Ovary (tissue), 9 donors: ENCODE results near the gene CDK8. TPM values are rescaled to one million over a fixed set of nuclear protein-coding genes. Genes with fewer than 3 reads are reported as not detected.

Experiments used
- DNase-seq, 5 donors: peaks; one replicate each; pipeline ENCODE4 v3.0.0-alpha.2; 2019 to 2020
- H3K27ac ChIP-seq, 2 donors: fragments of 200-600 bp; one replicate each; pipeline versions ENCODE4 v1.5.1 to v1.8.0; 2019 to 2022
- H3K27me3 ChIP-seq: fragments of 200-600 bp; one replicate; pipeline ENCODE4 v1.8.0; 2022
- H3K36me3 ChIP-seq: fragments of 200-600 bp; sonication (generic); one replicate; pipeline ENCODE4 v1.5.1; 2019
- H3K4me1 ChIP-seq: one replicate; pipeline ENCODE4 v1.8.1; 2013; ENCODE audit warnings: mild to moderate bottlenecking, moderate library complexity; ENCODE audit not compliant: insufficient read depth
- H3K4me3 ChIP-seq: fragments of 200-600 bp; sonication (generic); one replicate; pipeline ENCODE4 v1.5.1; 2017
- H3K9me3 ChIP-seq, 2 donors: fragments of 200-600 bp in 1 of 2; sonication (generic) in 1 of 2; one replicate each; pipeline versions ENCODE4 v1.5.1 to v1.8.1; 2013 to 2019; ENCODE audit warnings: mild to moderate bottlenecking in 1 of 2, moderate library complexity in 1 of 2
- EP300 ChIP-seq: sonication (generic); formaldehyde crosslinking; IDR thresholded peaks from one replicate; pipeline ENCODE4 v1.6.1; 2017; ENCODE audit warnings: antibody characterized with exemption
- POLR2A ChIP-seq: fragments of 450-650 bp; IDR thresholded peaks from one replicate; pipeline ENCODE4 v1.6.1; 2017; ENCODE audit warnings: antibody characterized with exemption, mild to moderate bottlenecking, moderate library complexity
- WGBS, 3 donors: extraction: QIAGEN DNeasy Blood & Tissue Kit in 1 of 3; methylation state at CpG; one replicate each; pipeline versions ENCODE4 v1.1.5 to v1.1.7; 2013 to 2017; 5-methylcytosine and 5-hydroxymethylcytosine counted together
- intact Hi-C, 4 donors: fragments of 100-400 bp; cut with DNase I; formaldehyde crosslinking; loops; one replicate each; pipeline versions ENCODE4 v1.11.0 to v1.15.1; 2022 to 2023
- polyA plus RNA-seq, 2 donors: library from polyadenylated mRNA; stranded (reverse); fragments of 200-250 nt in 1 of 2; fragments of 350-450 nt in 1 of 2; fragmentation: Illumina TruSeq in 1 of 2; extraction: RNeasy Lipid Tissue Mini Kit (QIAGEN cat#74804) in 1 of 2; gene quantifications; one replicate each; pipeline ENCODE4 v1.2.3, GENCODE V29; 2013 to 2014
- total RNA-seq, 7 donors: library from RNA; depleted of rRNA in 2 of 7; stranded (reverse); fragments of >200 nt in 2 of 7; fragmentation: NEBNext Ultra II Directional in 3 of 7; extraction: Animal tissue kit (Norgen Biotek cat#: 25700) in 3 of 7; gene quantifications; one replicate each; pipeline versions ENCODE4 v1.1.0 to v1.2.4, GENCODE V29; 2016 to 2023
- TF ChIP-seq, protein P1 (sequence below), 3 donors: fragments of 450-650 bp in 2 of 3; fragments of 200-600 bp in 1 of 3; IDR thresholded peaks; one replicate each; pipeline versions ENCODE4 v1.5.1 to v1.8.0; 2016 to 2022; ENCODE audit warnings: antibody characterized with exemption in 3 of 3, mild to moderate bottlenecking in 1 of 3
- donor health status: DM: no; HTN: no; CAD: no; lungs with moderate emphysema.
- donor health status: DM: no; HTN: no; CAD: no.
- donor health status: Bipolar disorder and iron deficiency.
- donor health status: DM: yes; HTN: yes; CAD: no.
- donor health status: DM: no; HTN: no; CAD: no.
- donor health status: DM: yes; HTN: yes; CAD: no.

The CDK8 gene
- total and polyA plus RNA-seq, 9 donors, result 5.2 to 11.6 (median 8.3) TPM

DNA sequence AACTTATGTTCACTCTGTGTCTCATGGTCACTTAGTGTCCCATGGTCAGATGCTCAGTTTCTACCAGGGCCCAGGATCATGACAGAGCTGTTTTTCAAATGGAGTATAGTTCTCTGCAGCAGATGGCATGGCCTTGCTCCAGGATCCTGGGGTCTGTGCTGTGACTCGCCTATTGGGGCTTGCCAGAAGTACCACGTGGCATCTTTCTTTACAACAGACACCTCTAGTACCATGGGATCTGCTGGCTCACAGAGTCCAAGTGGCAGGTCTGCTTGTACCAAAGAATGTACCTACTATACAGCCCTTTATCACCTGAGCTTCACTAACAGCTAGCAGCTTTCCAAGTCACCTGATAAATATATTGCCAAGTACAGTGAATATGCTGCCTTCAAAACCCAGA, 25.8 kb upstream of the CDK8 start:
- Histone ChIP-seq H3K36me3 (no peaks in the 10 kb centered on the region), H3K9me3 (no peaks in the 10 kb centered on the region), H3K4me3 (no peak overlapping the region), H3K4me1 (no peaks in the 10 kb centered on the region), H3K27me3 (no peaks in the 10 kb centered on the region), H3K27ac (no peak overlapping the region)
- no peak for TF ChIP-seq POLR2A
- no peak for TF ChIP-seq EP300
- TF ChIP-seq, protein P1, sequence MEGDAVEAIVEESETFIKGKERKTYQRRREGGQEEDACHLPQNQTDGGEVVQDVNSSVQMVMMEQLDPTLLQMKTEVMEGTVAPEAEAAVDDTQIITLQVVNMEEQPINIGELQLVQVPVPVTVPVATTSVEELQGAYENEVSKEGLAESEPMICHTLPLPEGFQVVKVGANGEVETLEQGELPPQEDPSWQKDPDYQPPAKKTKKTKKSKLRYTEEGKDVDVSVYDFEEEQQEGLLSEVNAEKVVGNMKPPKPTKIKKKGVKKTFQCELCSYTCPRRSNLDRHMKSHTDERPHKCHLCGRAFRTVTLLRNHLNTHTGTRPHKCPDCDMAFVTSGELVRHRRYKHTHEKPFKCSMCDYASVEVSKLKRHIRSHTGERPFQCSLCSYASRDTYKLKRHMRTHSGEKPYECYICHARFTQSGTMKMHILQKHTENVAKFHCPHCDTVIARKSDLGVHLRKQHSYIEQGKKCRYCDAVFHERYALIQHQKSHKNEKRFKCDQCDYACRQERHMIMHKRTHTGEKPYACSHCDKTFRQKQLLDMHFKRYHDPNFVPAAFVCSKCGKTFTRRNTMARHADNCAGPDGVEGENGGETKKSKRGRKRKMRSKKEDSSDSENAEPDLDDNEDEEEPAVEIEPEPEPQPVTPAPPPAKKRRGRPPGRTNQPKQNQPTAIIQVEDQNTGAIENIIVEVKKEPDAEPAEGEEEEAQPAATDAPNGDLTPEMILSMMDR (IDR thresholded peaks at IDR 0.05), result no peak
- intact Hi-C loops, result no loop called here
- no peak for DNase-seq
- WGBS, 3 donors, result 79 to 89% (median 80%) methylated on average over 2 of the region's 2 CpGs

DNA sequence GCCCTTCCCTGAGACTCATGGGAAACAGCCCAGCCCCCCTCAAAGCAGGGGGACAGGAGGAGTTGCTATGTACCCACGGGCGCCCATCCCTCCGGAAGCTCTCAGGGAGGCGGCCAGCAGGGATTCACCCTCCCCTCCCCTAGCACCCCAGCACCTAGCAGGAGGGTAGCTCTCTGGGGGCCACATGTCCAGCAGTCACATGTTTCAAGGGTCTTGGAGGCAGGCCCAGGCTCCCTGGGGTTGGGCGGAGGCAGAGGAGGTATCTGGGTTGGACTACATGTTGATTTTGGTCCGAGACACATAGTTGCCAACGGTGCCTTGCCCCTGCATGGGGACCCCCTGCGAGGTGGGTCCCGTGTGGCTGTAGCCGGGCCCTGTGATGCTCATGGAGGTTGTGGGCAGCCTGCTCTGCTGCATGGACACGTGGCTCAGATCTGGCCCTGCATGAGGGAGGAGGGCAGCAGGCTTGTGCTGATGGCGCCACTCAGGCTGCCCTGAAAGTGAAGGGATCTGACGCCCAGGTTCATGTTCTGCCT, 24.8 kb upstream of the CDK8 start:
- Histone ChIP-seq H3K27ac (no peak overlapping the region), H3K27me3 (no peaks in the 10 kb centered on the region), H3K9me3 (no peaks in the 10 kb centered on the region), H3K4me1 (no peaks in the 10 kb centered on the region), H3K4me3 (no peak overlapping the region), H3K36me3 (no peaks in the 10 kb centered on the region)
- WGBS, 3 donors, result 83 to 87% (median 86%) methylated on average over 13 of the region's 13 CpGs
- no peak for TF ChIP-seq EP300
- TF ChIP-seq, protein P1 (IDR thresholded peaks at IDR 0.05), result no peak
- TF ChIP-seq POLR2A, result no peak
- intact Hi-C loops, result no loop called here
- DNase-seq, result no peak

DNA sequence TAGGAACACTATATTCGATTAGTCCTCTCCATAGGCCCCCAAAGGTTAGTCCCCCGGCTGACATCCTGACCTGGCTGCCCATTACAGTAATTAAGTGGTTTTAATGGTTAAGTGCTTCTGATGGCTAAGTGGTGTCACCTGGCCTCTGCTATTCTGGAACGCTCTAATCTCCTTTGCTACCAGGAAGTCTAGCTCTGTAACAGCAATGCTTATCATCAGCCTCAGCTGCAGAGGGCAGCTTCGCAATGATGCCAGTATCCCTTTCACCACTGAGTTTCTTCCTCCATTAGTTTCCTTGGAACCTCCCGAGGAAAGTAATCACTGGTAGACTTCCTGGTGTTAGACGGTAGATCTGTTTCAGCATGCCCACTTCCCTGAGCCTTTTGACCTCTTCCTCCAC, 23.2 kb upstream of the CDK8 start:
- DNase-seq, result no peak
- Histone ChIP-seq H3K9me3 (no peaks in the 10 kb centered on the region), H3K4me3 (no peak overlapping the region), H3K27me3 (no peaks in the 10 kb centered on the region), H3K27ac (no peak overlapping the region), H3K36me3 (no peaks in the 10 kb centered on the region), H3K4me1 (no peaks in the 10 kb centered on the region)
- intact Hi-C loops, result no loop called here
- TF ChIP-seq POLR2A, result no peak
- WGBS, 3 donors, result 65 to 72% (median 69%) methylated on average over 6 of the region's 6 CpGs

DNA sequence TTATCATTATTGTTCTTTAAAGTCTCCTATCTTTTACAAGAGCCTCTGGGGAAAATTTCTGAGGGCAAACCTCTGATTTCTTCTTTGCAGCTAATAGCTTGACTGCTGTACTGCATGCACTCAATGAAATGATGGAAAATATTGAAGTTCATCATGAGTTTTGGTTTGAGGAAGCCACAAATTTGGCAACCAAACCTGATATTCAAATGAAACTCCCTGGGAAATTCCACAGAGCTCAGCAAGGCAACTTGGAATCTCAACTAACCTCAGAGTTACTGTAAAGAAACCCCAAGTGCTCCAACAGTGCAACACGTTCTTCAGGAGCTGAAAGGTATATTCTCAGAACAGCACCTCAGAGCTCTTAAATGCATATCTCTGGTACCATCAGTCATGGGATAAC, 17.6 kb upstream of the CDK8 start:
- Histone ChIP-seq H3K27ac (no peak overlapping the region), H3K36me3 (no peaks in the 10 kb centered on the region), H3K4me3 (no peak overlapping the region), H3K9me3 (no peaks in the 10 kb centered on the region), H3K4me1 (no peaks in the 10 kb centered on the region), H3K27me3 (no peaks in the 10 kb centered on the region)
- intact Hi-C loops, result no loop called here
- WGBS, 3 donors, result 35 to 47% (median 44%) methylated on average over 1 of the region's 1 CpG
- TF ChIP-seq POLR2A (no peak), EP300 (no peak)
- TF ChIP-seq, protein P1 (IDR thresholded peaks at IDR 0.05), result no peak
- no peak for DNase-seq

DNA sequence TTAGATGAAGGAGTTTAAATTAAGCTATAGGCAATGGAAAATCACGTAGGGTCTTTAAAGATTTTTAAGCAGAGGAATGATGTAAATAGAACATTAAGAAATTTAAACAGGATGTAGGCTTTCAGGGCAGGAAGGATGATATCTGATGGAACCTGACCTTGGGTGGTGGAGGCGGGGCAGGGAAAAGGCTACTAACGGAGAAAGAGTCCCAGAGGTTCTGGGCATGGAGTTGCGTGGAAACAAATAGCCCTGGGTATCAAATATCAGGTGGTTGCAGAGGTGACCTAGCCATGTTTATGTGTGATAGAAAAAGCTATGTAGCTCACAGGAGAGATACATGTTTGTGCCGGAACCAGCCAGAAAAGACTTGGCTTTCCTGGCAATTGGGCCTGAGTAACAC, 7.8 kb upstream of the CDK8 start:
- TF ChIP-seq, protein P1 (IDR thresholded peaks at IDR 0.05), result no peak
- TF ChIP-seq EP300, result no peak
- TF ChIP-seq POLR2A, result no peak
- intact Hi-C loops, result no loop called here
- H3K27me3 ChIP-seq, result no peaks in the 10 kb centered on the region
- no peak overlapping the region for H3K4me3 ChIP-seq
- DNase-seq, result no peak
- WGBS, 3 donors, result 36 to 50% (median 43%) methylated on average over 5 of the region's 5 CpGs
- H3K36me3 ChIP-seq, result no peaks in the 10 kb centered on the region
- H3K9me3 ChIP-seq, result no peaks in the 10 kb centered on the region
- H3K27ac ChIP-seq, result no peak overlapping the region
- H3K4me1 ChIP-seq, result no peaks in the 10 kb centered on the region
